Loucy (cell line): ENCODE data around the gene TBC1D3B.

Source experiments
- H2AFZ ChIP-seq: fragments of 200-600 bp; sonication (generic); 2 replicates; pipeline ENCODE4 v1.6.0; 2016; ENCODE audit warnings: antibody characterized with exemption, mild to moderate bottlenecking, low read length, moderate library complexity
- H3F3A ChIP-seq: fragments of 200-600 bp; 2 replicates; pipeline ENCODE4 v1.6.0; 2016; ENCODE audit warnings: antibody characterized with exemption, low read depth, mild to moderate bottlenecking
- H3K27me3 ChIP-seq: fragments of 200-600 bp; sonication (generic); 2 replicates; pipeline ENCODE4 v1.6.1; 2014; ENCODE audit warnings: low read length, mild to moderate bottlenecking; ENCODE audit not compliant: insufficient read depth, poor library complexity, severe bottlenecking
- H3K36me3 ChIP-seq: fragments of 200-600 bp; sonication (generic); 2 replicates; pipeline ENCODE4 v1.6.1; 2016; ENCODE audit warnings: low read length; ENCODE audit not compliant: insufficient read depth
- H3K4me1 ChIP-seq: fragments of 200-600 bp; sonication (generic); 2 replicates; pipeline ENCODE4 v1.5.1; 2014; ENCODE audit warnings: low read length, mild to moderate bottlenecking; ENCODE audit not compliant: insufficient read depth, poor library complexity, severe bottlenecking
- H3K4me2 ChIP-seq: fragments of 200-600 bp; sonication (generic); 2 replicates; pipeline ENCODE4 v1.6.0; 2014; ENCODE audit warnings: antibody characterized with exemption, low read length, low read depth, mild to moderate bottlenecking; ENCODE audit not compliant: poor library complexity, severe bottlenecking
- H3K4me3 ChIP-seq: fragments of 200-600 bp; sonication (generic); 2 replicates; pipeline ENCODE4 v1.5.1; 2014; ENCODE audit warnings: low read length, mild to moderate bottlenecking, mixed read lengths; ENCODE audit not compliant: poor library complexity, severe bottlenecking
- H3K79me2 ChIP-seq: fragments of 200-600 bp; sonication (generic); 2 replicates; pipeline ENCODE4 v1.6.1; 2014; ENCODE audit warnings: low read length; ENCODE audit not compliant: insufficient read depth
- H3K9ac ChIP-seq: fragments of 200-600 bp; sonication (generic); 2 replicates; pipeline ENCODE4 v1.6.0; 2014; ENCODE audit warnings: mild to moderate bottlenecking, low read depth, low read length, moderate library complexity; ENCODE audit not compliant: poor library complexity, severe bottlenecking
- H3K9me2 ChIP-seq: fragments of 200-600 bp; sonication (generic); replicated peaks from 2 replicates; pipeline ENCODE4 v1.6.1; 2016; ENCODE audit warnings: low read depth, low read length, mixed read lengths
- H3K9me3 ChIP-seq: fragments of 200-600 bp; sonication (generic); 2 replicates; pipeline ENCODE4 v1.6.1; 2014; ENCODE audit warnings: mild to moderate bottlenecking, antibody characterized with exemption, low read length, low read depth; ENCODE audit not compliant: insufficient read depth
- H4K20me1 ChIP-seq: fragments of 200-600 bp; sonication (generic); 2 replicates; pipeline ENCODE4 v1.6.0; 2014; ENCODE audit warnings: antibody characterized with exemption, low read length, mild to moderate bottlenecking; ENCODE audit not compliant: insufficient read depth, poor library complexity, severe bottlenecking
- CTCF ChIP-seq: fragments of 200-600 bp; sonication (generic); conservative IDR thresholded peaks from 2 replicates; pipeline ENCODE4 v1.5.1; 2014; ENCODE audit warnings: mild to moderate bottlenecking, antibody characterized with exemption, low read length
- EZH2phosphoT487 ChIP-seq: fragments of 200-600 bp; IDR thresholded peaks from 2 replicates; pipeline ENCODE4 v1.6.1; 2018; ENCODE audit warnings: antibody characterized with exemption, mild to moderate bottlenecking, moderate library complexity, borderline replicate concordance

Gene TBC1D3B

GRCh38 chr17:36144014-36144413 is 32.4 kb downstream of the TBC1D3B start:
- no peaks in the 10 kb centered on the region for H3K79me2 ChIP-seq
- H3K4me3 ChIP-seq: no peak overlapping the region
- H3K4me1 ChIP-seq: no peaks in the 10 kb centered on the region
- H4K20me1 ChIP-seq: no peaks in the 10 kb centered on the region
- TF ChIP-seq EZH2phosphoT487 (no peak), CTCF (no peak)
- no peaks in the 10 kb centered on the region for H3K9me3 ChIP-seq
- no peaks in the 10 kb centered on the region for H3K9me2 ChIP-seq
- no peaks in the 10 kb centered on the region for H3F3A ChIP-seq
- H3K9ac ChIP-seq: no peak overlapping the region
- H3K27me3 ChIP-seq: no peaks in the 10 kb centered on the region
- H3K36me3 ChIP-seq: no peaks in the 10 kb centered on the region
- no peak overlapping the region for H3K4me2 ChIP-seq
- H2AFZ ChIP-seq: no peak overlapping the region

- Histone ChIP-seq H3K4me2 (no peak overlapping the region), H4K20me1 (no peaks in the 10 kb centered on the region), H3K9me3 (no peaks in the 10 kb centered on the region), H3K9ac (no peak overlapping the region), H3K9me2 (no peaks in the 10 kb centered on the region), H3K36me3 (no peaks in the 10 kb centered on the region), H2AFZ (no peak overlapping the region), H3F3A (no peaks in the 10 kb centered on the region), H3K4me3 (no peak overlapping the region), H3K27me3 (no peaks in the 10 kb centered on the region), H3K4me1 (no peaks in the 10 kb centered on the region), H3K79me2 (no peaks in the 10 kb centered on the region)
- TF ChIP-seq EZH2phosphoT487 (no peak), CTCF (no peak)
These were observed 33.6 kb downstream of the TBC1D3B start for GRCh38 chr17:36142806-36143205.

GRCh38 chr17:36142235-36142634 is 34.2 kb downstream of the TBC1D3B start:
- no peaks in the 10 kb centered on the region for H3K27me3 ChIP-seq
- H3K9me2 ChIP-seq: no peaks in the 10 kb centered on the region
- H3K4me2 ChIP-seq: no peak overlapping the region
- H3K9me3 ChIP-seq: no peaks in the 10 kb centered on the region
- H3F3A ChIP-seq: no peaks in the 10 kb centered on the region
- H3K36me3 ChIP-seq: no peaks in the 10 kb centered on the region
- H4K20me1 ChIP-seq: no peaks in the 10 kb centered on the region
- H3K79me2 ChIP-seq: no peaks in the 10 kb centered on the region
- H3K4me1 ChIP-seq: no peaks in the 10 kb centered on the region
- no peak overlapping the region for H3K9ac ChIP-seq
- H2AFZ ChIP-seq: no peak overlapping the region
- H3K4me3 ChIP-seq: no peak overlapping the region
- TF ChIP-seq CTCF (no peak), EZH2phosphoT487 (no peak)
